Duodenal mucosa (tissue), 2 donors: Measurements from ENCODE around the gene FBXO33.

Source experiments
- H3K27ac ChIP-seq: one replicate; pipeline ENCODE4 v1.7.0; 2013; ENCODE audit warnings: low read depth, low read length
- H3K27me3 ChIP-seq, 2 donors: one replicate each; pipeline ENCODE4 v1.7.0; 2013; ENCODE audit warnings: low read length in 2 of 2, control low read depth in 1 of 2; ENCODE audit not compliant: insufficient read depth in 2 of 2, control insufficient read depth in 1 of 2
- H3K36me3 ChIP-seq, 2 donors: one replicate each; pipeline ENCODE4 v1.7.0; 2013; ENCODE audit warnings: low read length in 2 of 2, control low read depth in 1 of 2; ENCODE audit not compliant: insufficient read depth in 2 of 2, control insufficient read depth in 1 of 2
- H3K4me1 ChIP-seq, 2 donors: one replicate each; pipeline ENCODE4 v1.7.0; 2013; ENCODE audit warnings: low read length in 2 of 2, control low read depth in 1 of 2; ENCODE audit not compliant: insufficient read depth in 2 of 2, control insufficient read depth in 1 of 2
- H3K4me3 ChIP-seq, 2 donors: one replicate each; pipeline ENCODE4 v1.7.0; 2013; ENCODE audit warnings: low read length in 2 of 2, low read depth in 1 of 2
- H3K9ac ChIP-seq, 2 donors: one replicate each; pipeline ENCODE4 v1.7.0; 2013; ENCODE audit warnings: low read length in 2 of 2, low read depth in 1 of 2
- H3K9me3 ChIP-seq, 2 donors: one replicate each; pipeline ENCODE4 v1.7.0; 2013; ENCODE audit warnings: low read length in 2 of 2, control low read depth in 1 of 2; ENCODE audit not compliant: control insufficient read depth in 1 of 2

FBXO33 gene

GRCh38 chr14:39376667-39377403 lies 55.4 kb downstream of the FBXO33 start:
- Histone ChIP-seq H3K4me3 (no peak overlapping the region), H3K9ac (no peak overlapping the region), H3K9me3 (no peaks in the 10 kb centered on the region), H3K4me1 (no peaks in the 10 kb centered on the region), H3K36me3 (no peaks in the 10 kb centered on the region), H3K27ac (no peak overlapping the region), H3K27me3 (no peaks in the 10 kb centered on the region)

GRCh38 chr14:39374851-39375250 lies 57.4 kb downstream of the FBXO33 start:
- Histone ChIP-seq H3K4me1 (no peaks in the 10 kb centered on the region), H3K27me3 (no peaks in the 10 kb centered on the region), H3K36me3 (peaks cover 0 to 12% of the 10 kb centered on the region in 2 donors), H3K9me3 (no peaks in the 10 kb centered on the region), H3K9ac (no peak overlapping the region), H3K27ac (no peak overlapping the region), H3K4me3 (no peak overlapping the region)

- peaks cover 0 to 12% of the 10 kb centered on the region in 2 donors for H3K36me3 ChIP-seq
- H3K9ac ChIP-seq, result no peak overlapping the region
- no peaks in the 10 kb centered on the region for H3K9me3 ChIP-seq
- no peaks in the 10 kb centered on the region for H3K4me1 ChIP-seq
- no peak overlapping the region for H3K4me3 ChIP-seq
- H3K27ac ChIP-seq, result no peak overlapping the region
- no peaks in the 10 kb centered on the region for H3K27me3 ChIP-seq
These were observed 59.6 kb downstream of the FBXO33 start for GRCh38 chr14:39372656-39373055.

GRCh38 chr14:39370415-39370814 lies 61.8 kb downstream of the FBXO33 start:
- Histone ChIP-seq H3K9me3 (no peaks in the 10 kb centered on the region), H3K27me3 (no peaks in the 10 kb centered on the region), H3K27ac (no peak overlapping the region), H3K4me1 (no peaks in the 10 kb centered on the region), H3K36me3 (peaks cover 0 to 24% of the 10 kb centered on the region in 2 donors), H3K4me3 (no peak overlapping the region), H3K9ac (no peak overlapping the region)

- H3K4me1 ChIP-seq, result no peaks in the 10 kb centered on the region
- H3K4me3 ChIP-seq, result no peak overlapping the region
- no peak overlapping the region for H3K9ac ChIP-seq
- H3K36me3 ChIP-seq, result peaks cover 0 to 24% of the 10 kb centered on the region in 2 donors
- H3K27ac ChIP-seq, result no peak overlapping the region
- no peaks in the 10 kb centered on the region for H3K9me3 ChIP-seq
- H3K27me3 ChIP-seq, result no peaks in the 10 kb centered on the region
These were observed 63.2 kb downstream of the FBXO33 start for GRCh38 chr14:39369029-39369428.

GRCh38 chr14:39368261-39368959 lies 63.8 kb downstream of the FBXO33 start:
- Histone ChIP-seq H3K27ac (no peak overlapping the region), H3K9ac (no peak overlapping the region), H3K9me3 (peaks cover 0 to 4% of the 10 kb centered on the region in 2 donors), H3K27me3 (no peaks in the 10 kb centered on the region), H3K4me3 (no peak overlapping the region), H3K36me3 (peaks cover 4 to 24% of the 10 kb centered on the region in 2 donors), H3K4me1 (no peaks in the 10 kb centered on the region)

- Histone ChIP-seq H3K36me3 (peaks cover 6 to 24% of the 10 kb centered on the region in 2 donors), H3K27ac (no peak overlapping the region), H3K27me3 (no peaks in the 10 kb centered on the region), H3K9ac (no peak overlapping the region), H3K4me1 (no peaks in the 10 kb centered on the region), H3K9me3 (peaks cover 0 to 4% of the 10 kb centered on the region in 2 donors), H3K4me3 (no peak overlapping the region)
These were observed 64.9 kb downstream of the FBXO33 start for GRCh38 chr14:39367387-39367751.

GRCh38 chr14:39366460-39367386 lies 65.5 kb downstream of the FBXO33 start:
- Histone ChIP-seq H3K27ac (no peak overlapping the region), H3K27me3 (no peaks in the 10 kb centered on the region), H3K9ac (no peak overlapping the region), H3K4me1 (no peaks in the 10 kb centered on the region), H3K4me3 (no peak overlapping the region), H3K9me3 (peaks cover 0 to 4% of the 10 kb centered on the region in 2 donors), H3K36me3 (peaks cover 6 to 24% of the 10 kb centered on the region in 2 donors)

- Histone ChIP-seq H3K9me3 (peaks cover 0 to 4% of the 10 kb centered on the region in 2 donors), H3K4me3 (no peak overlapping the region), H3K27ac (no peak overlapping the region), H3K36me3 (peaks cover 6 to 16% of the 10 kb centered on the region in 2 donors), H3K9ac (no peak overlapping the region), H3K4me1 (no peaks in the 10 kb centered on the region), H3K27me3 (no peaks in the 10 kb centered on the region)
These were observed 66.9 kb downstream of the FBXO33 start for GRCh38 chr14:39365354-39365753.

GRCh38 chr14:39364509-39364908 lies 67.7 kb downstream of the FBXO33 start:
- H3K4me1 ChIP-seq, result no peaks in the 10 kb centered on the region
- H3K9ac ChIP-seq, result no peak overlapping the region
- H3K4me3 ChIP-seq, result no peak overlapping the region
- H3K9me3 ChIP-seq, result peaks cover 0 to 4% of the 10 kb centered on the region in 2 donors
- no peak overlapping the region for H3K27ac ChIP-seq
- peaks cover 6 to 19% of the 10 kb centered on the region in 2 donors for H3K36me3 ChIP-seq
- H3K27me3 ChIP-seq, result no peaks in the 10 kb centered on the region
